Keratinocyte (primary cell): ENCODE data around the gene PRAMEF5.
"Not testable (repeated sequence)": the region's sequence is repeated elsewhere in the genome, so short reads cannot be mapped to it uniquely, and the experiment has no call there.

Experiments used
- CTCF ChIP-seq, 3 experiments: IDR thresholded peaks in 1 of 3; conservative IDR thresholded peaks in 1 of 3; optimal IDR thresholded peaks in 1 of 3; 2 replicates in 2 of 3; 3 replicates in 1 of 3; pipeline versions ENCODE3 to v1.5.1; 2011; ENCODE audit warnings: low read length in 3 of 3, mild to moderate bottlenecking in 3 of 3, moderate library complexity in 2 of 3, control low read depth in 1 of 3, inconsistent platforms in 1 of 3; ENCODE audit not compliant: insufficient read depth in 2 of 3; ENCODE audit errors: extremely low read depth in 1 of 3
- EZH2 ChIP-seq: IDR thresholded peaks from one replicate; pipeline ENCODE4 v1.6.1; 2012; ENCODE audit warnings: inconsistent platforms, mild to moderate bottlenecking, low read length, moderate library complexity

GRCh38 chr1:13237572-13237971, 16.4 kb upstream of the PRAMEF5 start:
- TF ChIP-seq CTCF (optimal IDR thresholded peaks at IDR 0.05 in 1 of 3, IDR thresholded peaks at IDR 0.05 in 1 of 3, conservative IDR thresholded peaks at IDR 0.05 in 1 of 3; ENCODE audit: extremely low read depth in 1 of 3, insufficient read depth in 2 of 3, low read length in 3 of 3); EZH2: not testable (repeated sequence)
